H1 (cell line): Measurements from ENCODE around the gene EGFL6. TPM values are rescaled to one million over a fixed set of nuclear protein-coding genes. Genes with fewer than 3 reads are reported as not detected.

Experiments
- CTCF ChIA-PET: fragments of 300-600 bp; sonication (Branson Sonifier 250); formaldehyde crosslinking; loops from one replicate; lab custom pipeline; 2021; ENCODE audit not compliant: partially characterized antibody; lab: Charles Lee
- POLR2A ChIA-PET: fragments of 300-600 bp; sonication (Branson Sonifier 250); formaldehyde crosslinking; loops from one replicate; lab custom pipeline; 2021; ENCODE audit warnings: inconsistent platforms; ENCODE audit not compliant: partially characterized antibody; lab: Charles Lee
- DNase-seq, 2 experiments: peaks; one replicate each; pipeline versions ENCODE4 v3.0.0 to v3.0.0-alpha.2; 2010 to 2022; ENCODE audit warnings: low spot score in 2 of 2, low read depth in 1 of 2, mixed read lengths in 1 of 2
- FAIRE-seq: peaks from 2 replicates; lab custom pipeline; 2011; peaks lifted over from hg19 to GRCh38; lab: Jason Lieb, UNC
- H2AFZ ChIP-seq: 2 replicates; pipeline ENCODE4 v1.8.1; 2012; ENCODE audit warnings: low read length, inconsistent platforms
- H2AK5ac ChIP-seq: 2 replicates; pipeline ENCODE4 v1.6.1; 2013; ENCODE audit warnings: low read depth, low read length
- H2BK120ac ChIP-seq: replicated peaks from 2 replicates; pipeline ENCODE3; 2013; ENCODE audit warnings: low read depth, low read length, inconsistent platforms
- H2BK12ac ChIP-seq: 2 replicates; pipeline ENCODE4 v1.6.1; 2013; ENCODE audit warnings: low read depth, low read length
- H2BK15ac ChIP-seq: 2 replicates; pipeline ENCODE4 v1.6.1; 2013; ENCODE audit warnings: low read length
- H2BK20ac ChIP-seq: 2 replicates; pipeline ENCODE4 v1.6.1; 2013; ENCODE audit warnings: low read length
- H2BK5ac ChIP-seq: 2 replicates; pipeline ENCODE4 v1.6.1; 2013; ENCODE audit warnings: low read depth, low read length
- H3K14ac ChIP-seq: 2 replicates; pipeline ENCODE4 v1.6.1; 2013; ENCODE audit warnings: inconsistent platforms; ENCODE audit not compliant: insufficient read length
- H3K18ac ChIP-seq: 2 replicates; pipeline ENCODE4 v1.6.1; 2013; ENCODE audit warnings: low read length; ENCODE audit errors: extremely low read depth
- H3K23ac ChIP-seq: 2 replicates; pipeline ENCODE4 v1.6.1; 2013; ENCODE audit warnings: inconsistent platforms; ENCODE audit not compliant: insufficient read length
- H3K23me2 ChIP-seq: 2 replicates; pipeline ENCODE4 v1.6.1; 2013; ENCODE audit warnings: low read depth, low read length
- H3K27ac ChIP-seq: 2 replicates; pipeline ENCODE4 v1.6.1; 2011; ENCODE audit warnings: low read depth, low read length, inconsistent platforms
- H3K27me3 ChIP-seq, 4 experiments: replicated peaks in 1 of 4; 1 replicate in 1 of 4; 2 replicates in 3 of 4; pipeline versions ENCODE4 v1.6.1 to v1.8.1; 2011 to 2013; ENCODE audit warnings: low read length in 3 of 4, mild to moderate bottlenecking in 3 of 4, inconsistent platforms in 2 of 4, mixed read lengths in 2 of 4, moderate library complexity in 1 of 4; ENCODE audit not compliant: control insufficient read depth in 3 of 4, insufficient read depth in 3 of 4; ENCODE audit errors: extremely low read depth in 1 of 4
- H3K36me3 ChIP-seq, 4 experiments: 2 replicates each; pipeline versions ENCODE4 v1.6.1 to v1.8.1; 2011 to 2013; ENCODE audit warnings: mild to moderate bottlenecking in 4 of 4, low read length in 3 of 4, moderate library complexity in 2 of 4, control low read depth in 1 of 4, inconsistent platforms in 1 of 4; ENCODE audit not compliant: insufficient read depth in 4 of 4, control insufficient read depth in 2 of 4
- H3K4ac ChIP-seq: replicated peaks from 2 replicates; pipeline ENCODE3; 2013; ENCODE audit warnings: low read length, low read depth, mixed read lengths, inconsistent platforms; ENCODE audit not compliant: insufficient read length
- H3K4me1 ChIP-seq, 4 experiments: replicated peaks in 1 of 4; 1 replicate in 1 of 4; 2 replicates in 3 of 4; pipeline versions ENCODE4 v1.6.1 to v1.8.1; 2011 to 2013; ENCODE audit warnings: low read length in 3 of 4, inconsistent platforms in 2 of 4, mixed read lengths in 1 of 4; ENCODE audit not compliant: insufficient read depth in 4 of 4, control insufficient read depth in 3 of 4
- H3K4me2 ChIP-seq, 2 experiments: 2 replicates each; pipeline versions ENCODE4 v1.6.1 to v1.8.1; 2011 to 2013; ENCODE audit warnings: low read depth in 2 of 2, low read length in 2 of 2, control low read depth in 1 of 2, inconsistent platforms in 1 of 2, mild to moderate bottlenecking in 1 of 2; ENCODE audit not compliant: insufficient read depth in 1 of 2
- H3K4me3 ChIP-seq, 4 experiments: fragments of 200-600, 300-600 bp in 1 of 4; sonication (generic), shearing (Covaris generic), sonication (Bioruptor Twin) in 1 of 4; 2 replicates each; pipeline versions ENCODE4 v1.5.1 to v1.8.1; 2011 to 2016; ENCODE audit warnings: low read length in 4 of 4, low read depth in 3 of 4, control low read depth in 2 of 4, inconsistent platforms in 2 of 4, mild to moderate bottlenecking in 2 of 4, mixed read lengths in 1 of 4, moderate library complexity in 1 of 4; ENCODE audit not compliant: insufficient read depth in 2 of 4; ENCODE audit errors: extremely low read depth in 1 of 4
- H3K56ac ChIP-seq: replicated peaks from 2 replicates; pipeline ENCODE3; 2013; ENCODE audit warnings: low read depth, mild to moderate bottlenecking, mixed read lengths, low read length, inconsistent platforms; ENCODE audit not compliant: insufficient read length
- H3K79me1 ChIP-seq: 2 replicates; pipeline ENCODE4 v1.6.1; 2013; ENCODE audit warnings: low read depth, low read length, control low read depth
- H3K79me2 ChIP-seq, 2 experiments: 2 replicates each; pipeline versions ENCODE4 v1.6.1 to v1.8.1; 2012 to 2013; ENCODE audit warnings: low read length in 2 of 2, mild to moderate bottlenecking in 2 of 2, inconsistent platforms in 1 of 2; ENCODE audit not compliant: insufficient read depth in 2 of 2, control insufficient read depth in 1 of 2
- H3K9ac ChIP-seq, 4 experiments: replicated peaks in 1 of 4; 1 replicate in 1 of 4; 2 replicates in 3 of 4; pipeline versions ENCODE4 v1.6.1 to v1.8.1; 2011 to 2013; ENCODE audit warnings: low read depth in 3 of 4, low read length in 3 of 4, control low read depth in 2 of 4, mild to moderate bottlenecking in 2 of 4, moderate library complexity in 2 of 4, inconsistent platforms in 1 of 4; ENCODE audit errors: extremely low read depth in 1 of 4
- H3K9me3 ChIP-seq, 2 experiments: 2 replicates each; pipeline versions ENCODE4 v1.6.1 to v1.8.1; 2012 to 2013; ENCODE audit warnings: mild to moderate bottlenecking in 2 of 2, moderate library complexity in 2 of 2, control low read depth in 1 of 2, inconsistent platforms in 1 of 2, low read depth in 1 of 2, low read length in 1 of 2, mixed read lengths in 1 of 2; ENCODE audit not compliant: insufficient read depth in 2 of 2
- H4K20me1 ChIP-seq, 2 experiments: replicated peaks in 1 of 2; 2 replicates each; pipeline versions ENCODE3 to v1.8.1; 2011 to 2013; ENCODE audit warnings: inconsistent platforms in 2 of 2, low read length in 2 of 2, mild to moderate bottlenecking in 1 of 2; ENCODE audit not compliant: insufficient read depth in 2 of 2, control insufficient read depth in 1 of 2
- H4K5ac ChIP-seq: 2 replicates; pipeline ENCODE4 v1.6.1; 2013; ENCODE audit warnings: low read length, low read depth, mixed read lengths, inconsistent platforms; ENCODE audit not compliant: insufficient read length
- H4K8ac ChIP-seq: 2 replicates; pipeline ENCODE4 v1.8.0; 2013; ENCODE audit warnings: mild to moderate bottlenecking, moderate library complexity, low read length, inconsistent platforms; ENCODE audit not compliant: insufficient read depth; ENCODE audit errors: extremely low read depth
- H4K91ac ChIP-seq: replicated peaks from 2 replicates; pipeline ENCODE3; 2013; ENCODE audit warnings: low read length, mixed read lengths, inconsistent platforms; ENCODE audit not compliant: insufficient read length
- ATF2 ChIP-seq: IDR thresholded peaks from 2 replicates; pipeline ENCODE4 v1.6.1; 2012; ENCODE audit warnings: low read length, inconsistent platforms
- CHD2 ChIP-seq: IDR thresholded peaks from 2 replicates; pipeline ENCODE4 v1.6.1; 2012; ENCODE audit warnings: low read length, improper control_type of control experiment
- EZH2 ChIP-seq: fragments of 200-600 bp; sonication (generic); IDR thresholded peaks from 2 replicates; pipeline ENCODE4 v1.7.1; 2012; ENCODE audit warnings: low read depth, mild to moderate bottlenecking, moderate library complexity, low read length, inconsistent platforms; ENCODE audit not compliant: severe bottlenecking
- FOSL1 ChIP-seq: IDR thresholded peaks from 2 replicates; pipeline ENCODE4 v1.6.1; 2011; ENCODE audit warnings: mild to moderate bottlenecking, low read depth, low read length, moderate library complexity; ENCODE audit not compliant: insufficient read depth
- GABPA ChIP-seq: IDR thresholded peaks from 2 replicates; pipeline ENCODE4 v1.6.1; 2011; ENCODE audit warnings: mild to moderate bottlenecking, low read length, moderate library complexity, borderline replicate concordance; ENCODE audit not compliant: insufficient read depth
- HDAC6 ChIP-seq: IDR thresholded peaks from one replicate; pipeline ENCODE4 v1.7.1; 2012; ENCODE audit warnings: low read depth, mild to moderate bottlenecking, inconsistent platforms, low read length, moderate library complexity
- MAX ChIP-seq: IDR thresholded peaks from 2 replicates; pipeline ENCODE4 v1.6.1; 2012; ENCODE audit warnings: inconsistent platforms
- RBBP5 ChIP-seq: IDR thresholded peaks from 2 replicates; pipeline ENCODE4 v1.7.1; 2012; ENCODE audit warnings: low read depth, mild to moderate bottlenecking, inconsistent platforms, low read length, moderate library complexity, borderline replicate concordance
- RFX5 ChIP-seq: IDR thresholded peaks from 2 replicates; pipeline ENCODE4 v1.6.1; 2011; ENCODE audit warnings: low read depth, low read length, improper control_type of control experiment, borderline replicate concordance
- SIX5 ChIP-seq: IDR thresholded peaks from 2 replicates; pipeline ENCODE4 v1.6.1; 2011; ENCODE audit warnings: mild to moderate bottlenecking, low read depth, low read length
- SP1 ChIP-seq: IDR thresholded peaks from 2 replicates; pipeline ENCODE4 v1.6.1; 2011; ENCODE audit warnings: low read depth, low read length
- SP2 ChIP-seq: IDR thresholded peaks from 2 replicates; pipeline ENCODE4 v1.6.1; 2012; ENCODE audit warnings: mild to moderate bottlenecking, low read length, inconsistent platforms
- SUZ12 ChIP-seq: fragments of 200-600 bp; sonication (generic); IDR thresholded peaks from 2 replicates; pipeline ENCODE4 v1.6.1; 2012; ENCODE audit warnings: mild to moderate bottlenecking, inconsistent platforms, low read length, moderate library complexity, mixed read lengths
- TBP ChIP-seq: IDR thresholded peaks from 2 replicates; pipeline ENCODE4 v1.6.1; 2011; ENCODE audit warnings: low read depth, low read length, improper control_type of control experiment
- WGBS, 2 experiments: shearing (Covaris generic) in 1 of 2; methylation state at CpG; one replicate each; pipeline versions ENCODE4 v1.1.6 to v1.1.7; 2013 to 2015; ENCODE audit warnings: low lambda C conversion rate in 2 of 2, mixed read lengths in 2 of 2, inconsistent platforms in 1 of 2, low coverage in 1 of 2, missing lambda C conversion rate in 1 of 2; ENCODE audit not compliant: insufficient replicate concordance in 2 of 2, insufficient coverage in 1 of 2, insufficient read length in 1 of 2; ENCODE audit errors: extremely low coverage in 1 of 2, missing lambda C conversion rate in 1 of 2; 5-methylcytosine and 5-hydroxymethylcytosine counted together
- polyA plus RNA-seq, 7 experiments: library from polyadenylated mRNA; depleted of rRNA in 3 of 7; stranded (reverse) in 5 of 7; unstranded in 2 of 7; fragments of >200 nt in 5 of 7; fragments of 200-250 nt in 2 of 7; gene quantifications; 1 replicate in 5 of 7; 2 replicates in 1 of 7; 4 replicates in 1 of 7; pipeline versions ENCODE4 v1.2.1 to v1.2.3, GENCODE V29; 2011 to 2013; ENCODE audit warnings: missing spikeins in 2 of 7, mixed read lengths in 2 of 7
- total RNA-seq: library from RNA; stranded (reverse); fragmentation: NEBNext Ultra II Directional; extraction: Animal tissue kit (Norgen Biotek cat#: 25700); gene quantifications from 2 replicates; pipeline ENCODE4 v1.2.1, GENCODE V29; 2021

The EGFL6 gene
- total and polyA plus RNA-seq, 2 of the 8 experiments (the other 6 are each of a cell fraction or from before 2014, with no cell fraction given) = 0.93 to 1.1 TPM

GRCh38 chrX:13638826-13639225, 69.4 kb downstream of the EGFL6 start:
- H4K20me1 ChIP-seq = no peaks in the 10 kb centered on the region
- H3K36me3 ChIP-seq = no peaks in the 10 kb centered on the region
- H2BK5ac ChIP-seq = no peak overlapping the region
- no peak overlapping the region for H3K4me2 ChIP-seq
- 87% methylated on average over 3 of the region's 3 CpGs; no CpG with 5 or more reads in 1 of the 2 experiments for WGBS, 2 experiments
- DNase-seq (no peak), FAIRE-seq (no peak)
- H2AFZ ChIP-seq = no peak overlapping the region
- H3K4me3 ChIP-seq = no peak overlapping the region
- ChIA-PET POLR2A (no interaction called here), CTCF (no interaction called here)
- H3K4me1 ChIP-seq = no peaks in the 10 kb centered on the region
- H3K14ac ChIP-seq = no peak overlapping the region
- H2BK12ac ChIP-seq = no peak overlapping the region
- no peak overlapping the region for H4K91ac ChIP-seq
- H3K79me2 ChIP-seq = no peaks in the 10 kb centered on the region
- no peak overlapping the region for H3K9ac ChIP-seq
- no peak overlapping the region for H4K8ac ChIP-seq
- H3K27ac ChIP-seq = no peak overlapping the region
- H3K27me3 ChIP-seq = no peaks in the 10 kb centered on the region
- no peaks in the 10 kb centered on the region for H3K23me2 ChIP-seq
- H2BK20ac ChIP-seq = no peak overlapping the region
- no peak overlapping the region for H3K18ac ChIP-seq
- no peak overlapping the region for H3K56ac ChIP-seq
- H3K4ac ChIP-seq = no peak overlapping the region
- H4K5ac ChIP-seq = no peak overlapping the region
- H3K23ac ChIP-seq = no peak overlapping the region
- peaks cover 0 to 3% of the 10 kb centered on the region in 2 experiments; a peak in 1 of 4 replicates for H3K9me3 ChIP-seq
- H2BK15ac ChIP-seq = no peak overlapping the region
- no peak overlapping the region for H2AK5ac ChIP-seq
- H3K79me1 ChIP-seq = no peaks in the 10 kb centered on the region
- no peak overlapping the region for H2BK120ac ChIP-seq
- no peak for TF ChIP-seq SUZ12
- TF ChIP-seq RBBP5 = no peak
- no peak for TF ChIP-seq SP2
- TF ChIP-seq ATF2 = no peak
- TF ChIP-seq RFX5 = no peak
- no peak for TF ChIP-seq HDAC6
- no peak for TF ChIP-seq CHD2
- TF ChIP-seq SIX5 = no peak
- no peak for TF ChIP-seq FOSL1
- no peak for TF ChIP-seq TBP
- no peak for TF ChIP-seq EZH2
- no peak for TF ChIP-seq GABPA
- no peak for TF ChIP-seq SP1
- TF ChIP-seq MAX = no peak
